ENCODE results near the gene DNM3.

Gene DNM3

DNA sequence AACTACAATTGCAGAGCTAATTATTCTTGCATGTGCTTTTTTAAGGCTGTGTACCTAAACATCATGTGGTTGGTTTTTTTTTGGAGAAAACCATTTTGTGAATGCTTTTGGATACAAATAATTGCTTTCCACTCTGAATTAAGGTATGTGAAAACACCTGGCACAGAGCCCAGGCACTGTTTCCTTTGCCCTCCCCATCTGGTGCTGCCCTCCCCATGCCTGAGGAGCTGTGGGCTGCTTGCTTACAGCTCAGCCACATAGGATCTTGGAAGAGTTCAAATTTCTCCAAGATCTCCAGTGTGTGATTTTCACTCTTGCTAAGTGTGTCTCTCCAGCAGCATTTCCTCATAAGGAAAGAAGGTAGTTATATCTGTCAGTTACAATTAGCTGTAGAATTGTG, 27.8 kb downstream of the DNM3 start:
- TF ChIP-seq, protein P1, sequence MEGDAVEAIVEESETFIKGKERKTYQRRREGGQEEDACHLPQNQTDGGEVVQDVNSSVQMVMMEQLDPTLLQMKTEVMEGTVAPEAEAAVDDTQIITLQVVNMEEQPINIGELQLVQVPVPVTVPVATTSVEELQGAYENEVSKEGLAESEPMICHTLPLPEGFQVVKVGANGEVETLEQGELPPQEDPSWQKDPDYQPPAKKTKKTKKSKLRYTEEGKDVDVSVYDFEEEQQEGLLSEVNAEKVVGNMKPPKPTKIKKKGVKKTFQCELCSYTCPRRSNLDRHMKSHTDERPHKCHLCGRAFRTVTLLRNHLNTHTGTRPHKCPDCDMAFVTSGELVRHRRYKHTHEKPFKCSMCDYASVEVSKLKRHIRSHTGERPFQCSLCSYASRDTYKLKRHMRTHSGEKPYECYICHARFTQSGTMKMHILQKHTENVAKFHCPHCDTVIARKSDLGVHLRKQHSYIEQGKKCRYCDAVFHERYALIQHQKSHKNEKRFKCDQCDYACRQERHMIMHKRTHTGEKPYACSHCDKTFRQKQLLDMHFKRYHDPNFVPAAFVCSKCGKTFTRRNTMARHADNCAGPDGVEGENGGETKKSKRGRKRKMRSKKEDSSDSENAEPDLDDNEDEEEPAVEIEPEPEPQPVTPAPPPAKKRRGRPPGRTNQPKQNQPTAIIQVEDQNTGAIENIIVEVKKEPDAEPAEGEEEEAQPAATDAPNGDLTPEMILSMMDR (IDR thresholded peaks at IDR 0.05; ENCODE audit: insufficient read depth, low read length, poor library complexity, severe bottlenecking), result no peak
- Histone ChIP-seq H3K27me3 (replicated peaks; ENCODE audit: control insufficient read depth, insufficient read depth, low read length) (no peaks in the 10 kb centered on the region), H3K36me3 (ENCODE audit: control insufficient read depth, insufficient read depth, low read length) (no peaks in the 10 kb centered on the region), H3K4me3 (replicated peaks; ENCODE audit: low read depth, low read length) (no peak overlapping the region)
- no peak for DNase-seq (ENCODE audit: extremely low read depth, insufficient read length)

DNA sequence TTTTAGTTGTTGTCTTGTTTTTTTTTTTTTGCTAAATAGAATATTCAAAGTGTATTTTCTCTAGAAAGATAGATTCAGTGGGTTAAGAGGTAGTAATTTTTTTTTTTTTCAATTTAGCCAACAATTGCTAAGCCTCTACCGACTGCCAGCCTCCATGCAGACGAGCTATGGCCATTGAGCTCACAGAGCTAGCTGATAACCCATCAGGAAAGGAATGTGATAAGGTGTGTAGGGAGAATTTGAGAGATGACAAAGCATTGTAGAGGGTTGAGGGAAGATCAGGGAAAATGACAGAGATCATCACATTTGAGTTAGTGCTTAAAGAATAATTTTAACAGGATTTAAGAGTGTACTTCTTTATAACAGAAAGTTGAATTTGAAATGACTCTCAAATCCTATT, 30.6 kb downstream of the DNM3 start:
- DNase-seq (ENCODE audit: extremely low read depth, insufficient read length), result no peak
- TF ChIP-seq, protein P1 (IDR thresholded peaks at IDR 0.05; ENCODE audit: insufficient read depth, low read length, poor library complexity, severe bottlenecking), result no peak
- H3K27me3 ChIP-seq (replicated peaks; ENCODE audit: control insufficient read depth, insufficient read depth, low read length), result no peaks in the 10 kb centered on the region
- no peak overlapping the region for H3K4me3 ChIP-seq (replicated peaks; ENCODE audit: low read depth, low read length)
- no peaks in the 10 kb centered on the region for H3K36me3 ChIP-seq (ENCODE audit: control insufficient read depth, insufficient read depth, low read length)

DNA sequence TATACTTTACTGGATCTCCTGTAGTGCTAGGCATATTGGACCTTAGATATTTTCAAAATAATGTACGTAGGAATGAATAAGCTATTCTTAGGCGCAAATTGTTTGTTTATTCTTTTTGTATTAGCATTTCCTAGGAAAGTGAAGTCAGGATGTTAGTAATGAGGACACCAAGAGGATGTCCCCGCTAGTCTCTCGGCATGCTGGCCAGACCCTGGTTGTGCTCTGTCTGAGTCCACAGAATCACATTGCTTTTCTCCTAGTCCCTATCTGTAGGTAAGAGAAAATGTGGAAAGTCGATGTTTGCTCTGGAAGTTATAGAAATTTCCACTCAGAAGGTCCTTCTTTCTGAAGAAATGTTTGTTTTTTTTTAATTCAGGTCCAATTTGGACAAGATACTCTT, 31.1 kb downstream of the DNM3 start:
- Histone ChIP-seq H3K4me3 (replicated peaks; ENCODE audit: low read depth, low read length) (no peak overlapping the region), H3K36me3 (ENCODE audit: control insufficient read depth, insufficient read depth, low read length) (no peaks in the 10 kb centered on the region), H3K27me3 (replicated peaks; ENCODE audit: control insufficient read depth, insufficient read depth, low read length) (no peaks in the 10 kb centered on the region)
- no peak for DNase-seq (ENCODE audit: extremely low read depth, insufficient read length)
- TF ChIP-seq, protein P1 (IDR thresholded peaks at IDR 0.05; ENCODE audit: insufficient read depth, low read length, poor library complexity, severe bottlenecking), result no peak

DNA sequence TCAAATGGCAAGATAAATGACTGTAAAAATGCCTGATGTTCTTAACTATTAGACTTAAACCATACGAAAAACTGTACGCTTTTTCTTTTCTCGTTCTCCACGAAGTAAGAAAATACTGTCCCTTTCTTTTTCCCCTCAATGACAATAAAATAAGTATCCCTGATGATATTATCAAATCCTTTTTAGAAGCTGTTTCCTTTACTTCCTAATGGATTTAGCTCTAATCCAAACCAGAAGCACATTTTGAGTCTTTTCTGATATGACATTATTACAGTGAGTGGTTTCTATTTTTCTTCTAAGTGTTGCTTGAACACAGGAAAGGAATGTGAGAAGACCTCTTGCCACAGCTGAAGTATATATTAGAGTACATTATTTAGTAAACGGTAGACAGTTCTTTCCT, 32.4 kb downstream of the DNM3 start:
- DNase-seq (ENCODE audit: extremely low read depth, insufficient read length), result no peak
- Histone ChIP-seq H3K36me3 (ENCODE audit: control insufficient read depth, insufficient read depth, low read length) (no peaks in the 10 kb centered on the region), H3K4me3 (replicated peaks; ENCODE audit: low read depth, low read length) (no peak overlapping the region), H3K27me3 (replicated peaks; ENCODE audit: control insufficient read depth, insufficient read depth, low read length) (no peaks in the 10 kb centered on the region)
- TF ChIP-seq, protein P1 (IDR thresholded peaks at IDR 0.05; ENCODE audit: insufficient read depth, low read length, poor library complexity, severe bottlenecking), result no peak

DNA sequence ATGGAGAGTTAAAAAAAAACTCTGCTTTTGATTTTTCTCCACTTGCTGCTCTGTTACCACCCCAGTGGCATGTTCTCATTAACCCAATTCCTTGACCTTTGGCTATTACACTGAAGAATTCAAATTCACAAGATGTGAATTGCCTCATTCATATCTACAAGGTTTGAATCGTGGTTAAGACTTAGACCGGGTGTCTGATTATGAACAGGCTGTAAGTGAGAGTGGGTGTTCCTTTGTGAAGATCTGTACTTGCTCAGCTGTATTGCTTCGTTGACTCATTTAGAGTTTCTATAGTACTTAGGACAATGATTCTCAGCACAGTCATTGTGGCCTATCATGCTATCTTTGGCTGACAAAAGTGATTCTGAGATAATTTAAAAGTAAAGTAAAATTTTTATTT, 36.4 kb downstream of the DNM3 start:
- no peak overlapping the region for H3K4me3 ChIP-seq (replicated peaks; ENCODE audit: low read depth, low read length)
- no peaks in the 10 kb centered on the region for H3K27me3 ChIP-seq (replicated peaks; ENCODE audit: control insufficient read depth, insufficient read depth, low read length)
- H3K36me3 ChIP-seq (ENCODE audit: control insufficient read depth, insufficient read depth, low read length), result no peaks in the 10 kb centered on the region
- DNase-seq (ENCODE audit: extremely low read depth, insufficient read length), result peak; percentile 18
- TF ChIP-seq, protein P1 (IDR thresholded peaks at IDR 0.05; ENCODE audit: insufficient read depth, low read length, poor library complexity, severe bottlenecking), result no peak

DNA sequence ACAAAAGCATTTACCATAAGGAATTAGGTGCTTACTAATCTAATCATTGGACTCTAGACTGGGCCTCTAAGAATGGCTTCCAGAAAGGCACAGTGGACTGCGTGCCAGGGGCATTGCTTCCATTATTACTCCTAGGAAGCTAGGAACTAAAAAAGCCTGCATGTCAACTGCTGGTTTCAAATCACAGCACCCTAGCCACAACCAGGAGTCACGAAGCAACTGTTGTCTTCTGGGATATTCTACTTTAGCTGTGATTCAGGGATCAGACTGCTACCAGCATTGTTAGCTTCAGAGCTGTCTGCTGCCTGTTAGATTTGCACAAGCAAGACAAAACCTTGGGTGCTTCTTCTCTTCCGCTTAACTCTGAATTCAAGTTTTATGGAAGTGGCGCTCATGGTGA, 38.3 kb downstream of the DNM3 start:
- no peak overlapping the region for H3K4me3 ChIP-seq (replicated peaks; ENCODE audit: low read depth, low read length)
- DNase-seq (ENCODE audit: extremely low read depth, insufficient read length), result no peak
- no peaks in the 10 kb centered on the region for H3K27me3 ChIP-seq (replicated peaks; ENCODE audit: control insufficient read depth, insufficient read depth, low read length)
- no peaks in the 10 kb centered on the region for H3K36me3 ChIP-seq (ENCODE audit: control insufficient read depth, insufficient read depth, low read length)
- TF ChIP-seq, protein P1 (IDR thresholded peaks at IDR 0.05; ENCODE audit: insufficient read depth, low read length, poor library complexity, severe bottlenecking), result no peak
